ENCODE results near the gene TGFB2. TPM values are rescaled to one million over a fixed set of nuclear protein-coding genes. Genes with fewer than 3 reads are reported as not detected.

TGFB2 gene
- total and polyA plus RNA-seq, 10 donors, result 0.24 to 5.5 (median 2.1) TPM

- DNase-seq, result no peak
These were observed 57.6 kb downstream of the TGFB2 start for GRCh38 chr1:218402786-218403120.

GRCh38 chr1:218403300-218403699, 58.2 kb downstream of the TGFB2 start:
- Histone ChIP-seq H3K9me3 (no peaks in the 10 kb centered on the region), H3K27me3 (replicated peaks in 1 of 7) (no peaks in the 10 kb centered on the region), H3K27ac (no peak overlapping the region), H3K4me3 (no peak overlapping the region), H3K36me3 (no peaks in the 10 kb centered on the region), H3K4me1 (no peaks in the 10 kb centered on the region)
- intact Hi-C loops (cut with DNase I; ENCODE audit: low total_unique reads), result no loop called here
- TF ChIP-seq POLR2A (IDR thresholded peaks at IDR 0.05) (no peak), POLR2AphosphoS5 (IDR thresholded peaks at IDR 0.05) (no peak)
- TF ChIP-seq, protein P1, sequence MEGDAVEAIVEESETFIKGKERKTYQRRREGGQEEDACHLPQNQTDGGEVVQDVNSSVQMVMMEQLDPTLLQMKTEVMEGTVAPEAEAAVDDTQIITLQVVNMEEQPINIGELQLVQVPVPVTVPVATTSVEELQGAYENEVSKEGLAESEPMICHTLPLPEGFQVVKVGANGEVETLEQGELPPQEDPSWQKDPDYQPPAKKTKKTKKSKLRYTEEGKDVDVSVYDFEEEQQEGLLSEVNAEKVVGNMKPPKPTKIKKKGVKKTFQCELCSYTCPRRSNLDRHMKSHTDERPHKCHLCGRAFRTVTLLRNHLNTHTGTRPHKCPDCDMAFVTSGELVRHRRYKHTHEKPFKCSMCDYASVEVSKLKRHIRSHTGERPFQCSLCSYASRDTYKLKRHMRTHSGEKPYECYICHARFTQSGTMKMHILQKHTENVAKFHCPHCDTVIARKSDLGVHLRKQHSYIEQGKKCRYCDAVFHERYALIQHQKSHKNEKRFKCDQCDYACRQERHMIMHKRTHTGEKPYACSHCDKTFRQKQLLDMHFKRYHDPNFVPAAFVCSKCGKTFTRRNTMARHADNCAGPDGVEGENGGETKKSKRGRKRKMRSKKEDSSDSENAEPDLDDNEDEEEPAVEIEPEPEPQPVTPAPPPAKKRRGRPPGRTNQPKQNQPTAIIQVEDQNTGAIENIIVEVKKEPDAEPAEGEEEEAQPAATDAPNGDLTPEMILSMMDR (IDR thresholded peaks at IDR 0.05 in 8 of 11, conservative IDR thresholded peaks at IDR 0.05 in 3 of 11), result no peak
- WGBS, 5 donors, result 90 to 94% (median 91%) methylated on average over 7 of the region's 7 CpGs
- no peak for DNase-seq

More at GRCh38 chr1:218402786-218403120, 57.6 kb downstream of the TGFB2 start:
- intact Hi-C loops (cut with DNase I; ENCODE audit: low total_unique reads), result no loop called here
- TF ChIP-seq POLR2AphosphoS5 (IDR thresholded peaks at IDR 0.05), result no peak
- no peak for TF ChIP-seq POLR2A (IDR thresholded peaks at IDR 0.05)
- TF ChIP-seq, protein P1 (IDR thresholded peaks at IDR 0.05 in 8 of 11, conservative IDR thresholded peaks at IDR 0.05 in 3 of 11), result no peak
- Histone ChIP-seq H3K27ac (no peak overlapping the region), H3K27me3 (replicated peaks in 1 of 7) (no peaks in the 10 kb centered on the region), H3K36me3 (no peaks in the 10 kb centered on the region), H3K4me3 (no peak overlapping the region), H3K9me3 (no peaks in the 10 kb centered on the region), H3K4me1 (no peaks in the 10 kb centered on the region)
- WGBS, 5 donors, result 69 to 88% (median 74%) methylated on average over 7 of the region's 7 CpGs

GRCh38 chr1:218407630-218408029, 62.5 kb downstream of the TGFB2 start:
- TF ChIP-seq POLR2A (IDR thresholded peaks at IDR 0.05) (no peak), POLR2AphosphoS5 (IDR thresholded peaks at IDR 0.05) (no peak)
- TF ChIP-seq, protein P1 (IDR thresholded peaks at IDR 0.05 in 8 of 11, conservative IDR thresholded peaks at IDR 0.05 in 3 of 11), result no peak
- intact Hi-C loops (cut with DNase I; ENCODE audit: low total_unique reads), result no loop called here
- WGBS, 5 donors, result 65 to 83% (median 70%) methylated on average over 1 of the region's 1 CpG
- Histone ChIP-seq H3K27me3 (replicated peaks in 1 of 7) (no peaks in the 10 kb centered on the region), H3K36me3 (no peaks in the 10 kb centered on the region), H3K4me1 (no peaks in the 10 kb centered on the region), H3K27ac (no peak overlapping the region), H3K4me3 (no peak overlapping the region), H3K9me3 (no peaks in the 10 kb centered on the region)
- no peak for DNase-seq

DNA sequence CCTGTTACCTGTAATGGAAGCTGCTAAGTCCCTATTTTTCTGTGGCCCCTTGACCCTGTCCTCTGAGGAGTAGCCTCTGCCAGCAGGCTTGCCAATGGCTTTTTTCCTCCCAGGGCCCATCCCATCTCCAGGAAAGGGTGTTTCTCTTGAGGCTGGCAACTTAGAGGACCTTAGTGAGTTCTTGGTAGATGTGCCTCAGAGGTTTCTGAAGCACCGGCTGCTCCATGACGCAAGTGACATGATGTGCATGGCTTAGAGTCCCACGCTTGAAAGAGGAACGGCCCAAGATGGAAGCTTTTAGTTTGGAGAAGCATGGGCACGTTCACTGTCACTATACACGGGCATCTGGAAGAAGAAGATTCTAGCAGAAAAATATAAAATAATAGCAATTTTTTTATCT, 63.0 kb downstream of the TGFB2 start:
- 86 to 96% (median 93%) methylated on average over 6 of the region's 6 CpGs for WGBS, 5 donors
- no peaks in the 10 kb centered on the region for H3K27me3 ChIP-seq (replicated peaks in 1 of 7)
- no peak overlapping the region for H3K27ac ChIP-seq
- intact Hi-C loops (cut with DNase I; ENCODE audit: low total_unique reads), result no loop called here
- H3K4me1 ChIP-seq, result no peaks in the 10 kb centered on the region
- H3K36me3 ChIP-seq, result no peaks in the 10 kb centered on the region
- no peaks in the 10 kb centered on the region for H3K9me3 ChIP-seq
- TF ChIP-seq, protein P1 (IDR thresholded peaks at IDR 0.05 in 8 of 11, conservative IDR thresholded peaks at IDR 0.05 in 3 of 11), result no peak
- no peak for TF ChIP-seq POLR2A (IDR thresholded peaks at IDR 0.05)
- H3K4me3 ChIP-seq, result no peak overlapping the region
- DNase-seq, result no peak
